H9 (cell line): ENCODE results near the gene FLNC. TPM values are rescaled to one million over a fixed set of nuclear protein-coding genes. Genes with fewer than 3 reads are reported as not detected.
A peak's percentile ranks its signal among the peaks of the same experiment; 100 is the strongest.

ENCODE experiments used
- DNase-seq: peaks from one replicate; pipeline ENCODE4 v3.0.0-alpha.2; 2017
- H2AFZ ChIP-seq: one replicate; pipeline ENCODE4 v1.6.1; 2013; ENCODE audit warnings: mild to moderate bottlenecking, low read length, control low read depth, moderate library complexity
- H2AK5ac ChIP-seq: 2 replicates; pipeline ENCODE4 v1.6.1; 2013; ENCODE audit warnings: low read length, control low read depth, mixed read lengths; ENCODE audit not compliant: insufficient read length
- H2BK120ac ChIP-seq: one replicate; pipeline ENCODE4 v1.6.1; 2013; ENCODE audit warnings: low read depth, mild to moderate bottlenecking, low read length, control low read depth, inconsistent platforms; ENCODE audit not compliant: poor library complexity, severe bottlenecking
- H2BK12ac ChIP-seq: 2 replicates; pipeline ENCODE4 v1.6.1; 2013; ENCODE audit warnings: low read length, control low read depth, mixed read lengths, low read depth; ENCODE audit not compliant: insufficient read length
- H2BK15ac ChIP-seq: 2 replicates; pipeline ENCODE4 v1.6.1; 2013; ENCODE audit warnings: low read depth, low read length, control low read depth
- H2BK20ac ChIP-seq: one replicate; pipeline ENCODE4 v1.6.1; 2013; ENCODE audit warnings: low read depth, mild to moderate bottlenecking, low read length, control low read depth, inconsistent platforms; ENCODE audit not compliant: poor library complexity, severe bottlenecking
- H2BK5ac ChIP-seq: 2 replicates; pipeline ENCODE4 v1.6.1; 2013; ENCODE audit warnings: low read length, control low read depth, mixed read lengths; ENCODE audit not compliant: insufficient read length
- H3K14ac ChIP-seq: 2 replicates; pipeline ENCODE4 v1.6.1; 2013; ENCODE audit warnings: low read length, control low read depth; ENCODE audit not compliant: insufficient read depth
- H3K18ac ChIP-seq: 2 replicates; pipeline ENCODE4 v1.6.1; 2013; ENCODE audit warnings: low read depth, mild to moderate bottlenecking, mixed read lengths, low read length, control low read depth; ENCODE audit not compliant: insufficient read length
- H3K23ac ChIP-seq: 2 replicates; pipeline ENCODE4 v1.6.1; 2013; ENCODE audit warnings: low read length, control low read depth, mixed read lengths, low read depth; ENCODE audit not compliant: insufficient read length
- H3K23me2 ChIP-seq: 2 replicates; pipeline ENCODE4 v1.6.1; 2013; ENCODE audit warnings: low read depth, mild to moderate bottlenecking, mixed read lengths, low read length, control low read depth; ENCODE audit not compliant: insufficient read length, poor library complexity, severe bottlenecking
- H3K27ac ChIP-seq: 2 replicates; pipeline ENCODE4 v1.5.1; 2013; ENCODE audit warnings: low read length, control low read depth, mixed read lengths, low read depth; ENCODE audit not compliant: insufficient read length
- H3K27me3 ChIP-seq: 2 replicates; pipeline ENCODE4 v1.6.1; 2013; ENCODE audit warnings: low read length, control low read depth, inconsistent platforms; ENCODE audit not compliant: insufficient read depth
- H3K4ac ChIP-seq: 2 replicates; pipeline ENCODE4 v1.6.1; 2013; ENCODE audit warnings: low read depth, mild to moderate bottlenecking, control low read depth, inconsistent platforms, low read length, moderate library complexity
- H3K4me1 ChIP-seq: 2 replicates; pipeline ENCODE4 v1.6.1; 2013; ENCODE audit warnings: low read length, control low read depth, inconsistent platforms; ENCODE audit not compliant: insufficient read depth
- H3K4me2 ChIP-seq: 2 replicates; pipeline ENCODE4 v1.6.1; 2013; ENCODE audit warnings: low read length, control low read depth, mixed read lengths; ENCODE audit not compliant: insufficient read length, insufficient read depth
- H3K56ac ChIP-seq: 2 replicates; pipeline ENCODE4 v1.6.1; 2013; ENCODE audit warnings: low read depth, mild to moderate bottlenecking, mixed read lengths, low read length, control low read depth; ENCODE audit not compliant: insufficient read length
- H3K79me1 ChIP-seq: 2 replicates; pipeline ENCODE4 v1.6.1; 2013; ENCODE audit warnings: low read depth, mild to moderate bottlenecking, moderate library complexity, low read length, control low read depth, inconsistent platforms; ENCODE audit not compliant: insufficient read depth, poor library complexity, severe bottlenecking
- H3K79me2 ChIP-seq: 2 replicates; pipeline ENCODE4 v1.6.1; 2013; ENCODE audit warnings: low read length, control low read depth, inconsistent platforms; ENCODE audit not compliant: insufficient read depth
- H3K9ac ChIP-seq: 2 replicates; pipeline ENCODE4 v1.6.1; 2013; ENCODE audit warnings: low read length, control low read depth, mixed read lengths; ENCODE audit not compliant: insufficient read length; ENCODE audit errors: extremely low read depth
- H3K9me3 ChIP-seq: one replicate; pipeline ENCODE4 v1.6.1; 2013; ENCODE audit warnings: low read depth, low read length, inconsistent platforms; ENCODE audit not compliant: control insufficient read depth
- H3T11ph ChIP-seq: one replicate; pipeline ENCODE4 v1.6.1; 2013; ENCODE audit warnings: mild to moderate bottlenecking, low read length, control low read depth, inconsistent platforms
- H4K20me1 ChIP-seq: one replicate; pipeline ENCODE4 v1.6.1; 2013; ENCODE audit not compliant: control insufficient read depth, insufficient read length, insufficient read depth
- H4K5ac ChIP-seq: 2 replicates; pipeline ENCODE4 v1.6.1; 2013; ENCODE audit warnings: low read depth, mild to moderate bottlenecking, mixed read lengths, low read length, control low read depth; ENCODE audit not compliant: insufficient read length
- H4K8ac ChIP-seq: replicated peaks from 2 replicates; pipeline ENCODE4 v1.6.1; 2013; ENCODE audit warnings: low read length, control low read depth, mixed read lengths, low read depth; ENCODE audit not compliant: insufficient read length
- H4K91ac ChIP-seq: 2 replicates; pipeline ENCODE4 v1.6.1; 2013; ENCODE audit warnings: low read depth, mild to moderate bottlenecking, moderate library complexity, mixed read lengths, low read length, control low read depth; ENCODE audit not compliant: insufficient read length
- H3K27ac Mint-ChIP-seq, 3 experiments: 2 replicates in 2 of 3; 3 replicates in 1 of 3; pipeline ENCODE4 v1.8.0; 2020 to 2021; ENCODE audit warnings: mixed read lengths in 3 of 3, mild to moderate bottlenecking in 1 of 3, moderate library complexity in 1 of 3
- H3K27me3 Mint-ChIP-seq: 2 replicates; pipeline ENCODE4 v1.8.0; 2021; ENCODE audit warnings: low read depth, mild to moderate bottlenecking, moderate library complexity, mixed read lengths
- H3K36me3 Mint-ChIP-seq, 3 experiments: 2 replicates in 2 of 3; 3 replicates in 1 of 3; pipeline ENCODE4 v1.8.0; 2020 to 2021; ENCODE audit warnings: low read depth in 3 of 3, mixed read lengths in 3 of 3; ENCODE audit not compliant: insufficient read depth in 1 of 3
- H3K4me1 Mint-ChIP-seq, 2 experiments: 2 replicates each; pipeline ENCODE4 v1.8.0; 2020; ENCODE audit warnings: mixed read lengths in 2 of 2
- H3K4me3 Mint-ChIP-seq, 2 experiments: 2 replicates in 1 of 2; 3 replicates in 1 of 2; pipeline ENCODE4 v1.8.0; 2020 to 2021; ENCODE audit warnings: mild to moderate bottlenecking in 2 of 2, mixed read lengths in 2 of 2, moderate library complexity in 1 of 2
- H3K9me3 Mint-ChIP-seq, 2 experiments: 2 replicates in 1 of 2; 3 replicates in 1 of 2; pipeline ENCODE4 v1.8.0; 2020; ENCODE audit warnings: mild to moderate bottlenecking in 2 of 2, mixed read lengths in 2 of 2, moderate library complexity in 1 of 2
- WGBS: extraction: QIAGEN DNeasy Blood & Tissue Kit; methylation state at CpG from one replicate; pipeline ENCODE4 v1.1.7; 2013; ENCODE audit warnings: missing lambda C conversion rate, low lambda C conversion rate, mixed read lengths; ENCODE audit not compliant: insufficient read length; ENCODE audit errors: extremely low coverage; 5-methylcytosine and 5-hydroxymethylcytosine counted together
- total RNA-seq: library from RNA; stranded (reverse); gene quantifications from 2 replicates; pipeline ENCODE4 v1.2.1, GENCODE V29; 2021
- TF ChIP-seq, protein P1 (sequence below): fragments of 200-600 bp; sonication (generic); conservative IDR thresholded peaks from 3 replicates; pipeline ENCODE4 v1.8.0; 2021; ENCODE audit warnings: antibody characterized with exemption, mild to moderate bottlenecking

Gene FLNC
- total RNA-seq, 1 experiment from 2014 or later, result 12.2 TPM

DNA sequence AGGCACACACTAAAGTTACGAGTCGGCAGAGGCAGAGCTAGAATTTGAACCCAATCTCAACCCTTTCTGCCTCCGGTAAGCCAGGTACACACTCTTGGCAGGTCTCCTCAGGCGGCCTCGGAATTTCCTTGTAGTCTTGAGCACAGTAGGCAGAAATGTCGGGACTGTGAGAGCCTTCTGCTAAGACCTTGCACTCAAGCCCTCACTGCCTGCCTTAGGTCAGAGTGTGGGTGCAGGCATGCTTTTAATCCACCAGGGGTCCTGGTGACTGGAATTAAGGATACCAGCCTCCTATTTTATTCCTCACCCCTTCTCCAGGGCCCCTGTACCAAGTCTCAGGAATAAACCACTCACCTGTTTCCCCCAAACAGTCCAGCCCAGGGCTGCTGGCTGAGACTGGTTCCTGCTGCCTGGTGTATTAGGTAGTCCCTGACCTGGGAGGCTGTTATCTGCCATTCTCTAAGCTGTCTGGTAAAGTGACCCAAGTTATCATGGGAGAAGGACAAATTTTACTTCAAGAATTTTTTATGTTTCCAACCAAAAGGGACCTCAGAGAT lies 33.3 kb downstream of the FLNC start:
- H2BK120ac ChIP-seq, result no peak overlapping the region
- no peak overlapping the region for H2BK12ac ChIP-seq
- peaks cover 8% of the 10 kb centered on the region for H3K23me2 ChIP-seq
- peak overlapping the region; percentile 96 for H3K4me2 ChIP-seq
- no peaks in the 10 kb centered on the region for H3K9me3 ChIP-seq
- H2AK5ac ChIP-seq, result no peak overlapping the region
- no peak overlapping the region for H3K14ac ChIP-seq
- no peak overlapping the region for H2BK5ac ChIP-seq
- no peak overlapping the region for H2AFZ ChIP-seq
- H3K27ac ChIP-seq, result no peak overlapping the region
- H3K4ac ChIP-seq, result no peak overlapping the region
- WGBS, result no CpG with 5 or more reads among the region's 6 CpGs
- peaks cover 22% of the 10 kb centered on the region for H3K27me3 Mint-ChIP-seq
- H3K27ac Mint-ChIP-seq, result no peak overlapping the region
- H3K4me1 ChIP-seq, result 0 out of 2 replicates have a peak, but pooled peaks cover 3% of the 10 kb centered on the region
- H4K91ac ChIP-seq, result no peak overlapping the region
- no peaks in the 10 kb centered on the region; the same call in 1 of the 2 replicates for H3K27me3 ChIP-seq
- peaks cover 34 to 45% of the 10 kb centered on the region in 2 experiments for H3K4me1 Mint-ChIP-seq
- H4K5ac ChIP-seq, result no peak overlapping the region
- no peak overlapping the region for H3K56ac ChIP-seq
- no peaks in the 10 kb centered on the region for H4K20me1 ChIP-seq
- H3K36me3 Mint-ChIP-seq, result peaks cover 12 to 18% (median 15%) of the 10 kb centered on the region in 3 experiments
- no peak overlapping the region for H4K8ac ChIP-seq
- TF ChIP-seq, protein P1, sequence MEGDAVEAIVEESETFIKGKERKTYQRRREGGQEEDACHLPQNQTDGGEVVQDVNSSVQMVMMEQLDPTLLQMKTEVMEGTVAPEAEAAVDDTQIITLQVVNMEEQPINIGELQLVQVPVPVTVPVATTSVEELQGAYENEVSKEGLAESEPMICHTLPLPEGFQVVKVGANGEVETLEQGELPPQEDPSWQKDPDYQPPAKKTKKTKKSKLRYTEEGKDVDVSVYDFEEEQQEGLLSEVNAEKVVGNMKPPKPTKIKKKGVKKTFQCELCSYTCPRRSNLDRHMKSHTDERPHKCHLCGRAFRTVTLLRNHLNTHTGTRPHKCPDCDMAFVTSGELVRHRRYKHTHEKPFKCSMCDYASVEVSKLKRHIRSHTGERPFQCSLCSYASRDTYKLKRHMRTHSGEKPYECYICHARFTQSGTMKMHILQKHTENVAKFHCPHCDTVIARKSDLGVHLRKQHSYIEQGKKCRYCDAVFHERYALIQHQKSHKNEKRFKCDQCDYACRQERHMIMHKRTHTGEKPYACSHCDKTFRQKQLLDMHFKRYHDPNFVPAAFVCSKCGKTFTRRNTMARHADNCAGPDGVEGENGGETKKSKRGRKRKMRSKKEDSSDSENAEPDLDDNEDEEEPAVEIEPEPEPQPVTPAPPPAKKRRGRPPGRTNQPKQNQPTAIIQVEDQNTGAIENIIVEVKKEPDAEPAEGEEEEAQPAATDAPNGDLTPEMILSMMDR, result peak; percentile 66
- H3K23ac ChIP-seq, result no peak overlapping the region
- H3K4me3 Mint-ChIP-seq, result peak overlapping the region; percentile 97 to 98
- DNase-seq, result peak; percentile 71
- no peak overlapping the region for H2BK20ac ChIP-seq
- no peak overlapping the region for H2BK15ac ChIP-seq
- no peak overlapping the region for H3T11ph ChIP-seq
- no peaks in the 10 kb centered on the region for H3K79me1 ChIP-seq
- no peaks in the 10 kb centered on the region; the same call in 1 of the 2 replicates for H3K79me2 ChIP-seq
- H3K9ac ChIP-seq, result peak overlapping the region; percentile 56
- no peaks in the 10 kb centered on the region; a peak in 1 of 5 replicates for H3K9me3 Mint-ChIP-seq
- no peak overlapping the region for H3K18ac ChIP-seq
